IMR-90 (cell line): ENCODE results near the gene C20orf144.

Source experiments
- CEBPB ChIP-seq: IDR thresholded peaks from 2 replicates; pipeline ENCODE4 v1.6.1; 2012; ENCODE audit warnings: low read depth, low read length, improper control_type of control experiment
- MAZ ChIP-seq: IDR thresholded peaks from 2 replicates; pipeline ENCODE4 v1.6.1; 2012; ENCODE audit warnings: low read depth, mild to moderate bottlenecking, low read length, improper control_type of control experiment, moderate library complexity, borderline replicate concordance
- MXI1 ChIP-seq: IDR thresholded peaks from 2 replicates; pipeline ENCODE4 v1.6.1; 2012; ENCODE audit warnings: low read depth, mild to moderate bottlenecking, low read length, moderate library complexity, borderline replicate concordance
- NFE2L2 ChIP-seq: fragments of 150-350 bp; IDR thresholded peaks from 2 replicates; pipeline ENCODE4 v1.6.1; 2016; ENCODE audit warnings: low read depth, mild to moderate bottlenecking, low read length
- POLR2A ChIP-seq: IDR thresholded peaks from 2 replicates; pipeline ENCODE4 v1.6.1; 2012; ENCODE audit warnings: mild to moderate bottlenecking, low read depth, low read length
- RAD21 ChIP-seq: IDR thresholded peaks from 2 replicates; pipeline ENCODE4 v1.6.1; 2012; ENCODE audit warnings: low read length, improper control_type of control experiment
- TF ChIP-seq, protein P1 (sequence below): conservative IDR thresholded peaks from 2 replicates; pipeline ENCODE4 v1.5.1; 2012; ENCODE audit warnings: mild to moderate bottlenecking, low read depth, low read length, improper control_type of control experiment
- TF ChIP-seq, protein P2 (sequence below): fragments of 150-350 bp; IDR thresholded peaks from 2 replicates; pipeline ENCODE4 v1.6.1; 2016; ENCODE audit warnings: low read depth, mild to moderate bottlenecking, low read length, moderate library complexity, borderline replicate concordance
- TF ChIP-seq, protein P3 (sequence below): fragments of 150-350 bp; IDR thresholded peaks from 2 replicates; pipeline ENCODE4 v1.6.1; 2017; ENCODE audit warnings: mild to moderate bottlenecking, antibody characterized with exemption, low read length, low read depth

GRCh38 chr20:33672426-33673113 is 10.4 kb downstream of the C20orf144 start:
- TF ChIP-seq, protein P1, sequence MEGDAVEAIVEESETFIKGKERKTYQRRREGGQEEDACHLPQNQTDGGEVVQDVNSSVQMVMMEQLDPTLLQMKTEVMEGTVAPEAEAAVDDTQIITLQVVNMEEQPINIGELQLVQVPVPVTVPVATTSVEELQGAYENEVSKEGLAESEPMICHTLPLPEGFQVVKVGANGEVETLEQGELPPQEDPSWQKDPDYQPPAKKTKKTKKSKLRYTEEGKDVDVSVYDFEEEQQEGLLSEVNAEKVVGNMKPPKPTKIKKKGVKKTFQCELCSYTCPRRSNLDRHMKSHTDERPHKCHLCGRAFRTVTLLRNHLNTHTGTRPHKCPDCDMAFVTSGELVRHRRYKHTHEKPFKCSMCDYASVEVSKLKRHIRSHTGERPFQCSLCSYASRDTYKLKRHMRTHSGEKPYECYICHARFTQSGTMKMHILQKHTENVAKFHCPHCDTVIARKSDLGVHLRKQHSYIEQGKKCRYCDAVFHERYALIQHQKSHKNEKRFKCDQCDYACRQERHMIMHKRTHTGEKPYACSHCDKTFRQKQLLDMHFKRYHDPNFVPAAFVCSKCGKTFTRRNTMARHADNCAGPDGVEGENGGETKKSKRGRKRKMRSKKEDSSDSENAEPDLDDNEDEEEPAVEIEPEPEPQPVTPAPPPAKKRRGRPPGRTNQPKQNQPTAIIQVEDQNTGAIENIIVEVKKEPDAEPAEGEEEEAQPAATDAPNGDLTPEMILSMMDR: no peak
- TF ChIP-seq MXI1: no peak
- no peak for TF ChIP-seq RAD21
- TF ChIP-seq POLR2A: no peak
- TF ChIP-seq, protein P2, sequence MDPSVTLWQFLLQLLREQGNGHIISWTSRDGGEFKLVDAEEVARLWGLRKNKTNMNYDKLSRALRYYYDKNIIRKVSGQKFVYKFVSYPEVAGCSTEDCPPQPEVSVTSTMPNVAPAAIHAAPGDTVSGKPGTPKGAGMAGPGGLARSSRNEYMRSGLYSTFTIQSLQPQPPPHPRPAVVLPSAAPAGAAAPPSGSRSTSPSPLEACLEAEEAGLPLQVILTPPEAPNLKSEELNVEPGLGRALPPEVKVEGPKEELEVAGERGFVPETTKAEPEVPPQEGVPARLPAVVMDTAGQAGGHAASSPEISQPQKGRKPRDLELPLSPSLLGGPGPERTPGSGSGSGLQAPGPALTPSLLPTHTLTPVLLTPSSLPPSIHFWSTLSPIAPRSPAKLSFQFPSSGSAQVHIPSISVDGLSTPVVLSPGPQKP: no peak
- TF ChIP-seq, protein P3, sequence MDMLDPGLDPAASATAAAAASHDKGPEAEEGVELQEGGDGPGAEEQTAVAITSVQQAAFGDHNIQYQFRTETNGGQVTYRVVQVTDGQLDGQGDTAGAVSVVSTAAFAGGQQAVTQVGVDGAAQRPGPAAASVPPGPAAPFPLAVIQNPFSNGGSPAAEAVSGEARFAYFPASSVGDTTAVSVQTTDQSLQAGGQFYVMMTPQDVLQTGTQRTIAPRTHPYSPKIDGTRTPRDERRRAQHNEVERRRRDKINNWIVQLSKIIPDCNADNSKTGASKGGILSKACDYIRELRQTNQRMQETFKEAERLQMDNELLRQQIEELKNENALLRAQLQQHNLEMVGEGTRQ: no peak
- no peak for TF ChIP-seq NFE2L2
- no peak for TF ChIP-seq MAZ
- TF ChIP-seq CEBPB: no peak
